ENCODE results near the gene STMN1. TPM values are rescaled to one million over a fixed set of nuclear protein-coding genes. Genes with fewer than 3 reads are reported as not detected.

The STMN1 gene
- total and polyA plus RNA-seq, 2 experiments from 2014 or later = 227 to 1,890 TPM

GRCh38 chr1:25907601-25908000 is 1.4 kb upstream of the STMN1 start:
- Histone ChIP-seq H3K36me3 (ENCODE audit: insufficient read depth) (peaks cover 14% of the 10 kb centered on the region), H3K9me2 (ENCODE audit: insufficient read depth) (no peaks in the 10 kb centered on the region), H3K27ac (ENCODE audit: low read depth) (no peak overlapping the region), H3F3A (replicated peaks; ENCODE audit: low read depth) (peaks cover 5% of the 10 kb centered on the region), H3K79me2 (replicated peaks; ENCODE audit: insufficient read depth) (peaks cover 27% of the 10 kb centered on the region), H4K20me1 (replicated peaks; ENCODE audit: insufficient read depth) (peaks cover 19% of the 10 kb centered on the region), H3K27me3 (ENCODE audit: insufficient read depth) (no peaks in the 10 kb centered on the region), H3K4me2 (peak overlapping the region; percentile 99; the same call in 1 of the 2 replicates), H3K4me3 (no peak overlapping the region), H3K4me1 (ENCODE audit: insufficient read depth) (peaks cover 22% of the 10 kb centered on the region), H2AFZ (peak overlapping the region; percentile 91)
- TF ChIP-seq, protein P1, sequence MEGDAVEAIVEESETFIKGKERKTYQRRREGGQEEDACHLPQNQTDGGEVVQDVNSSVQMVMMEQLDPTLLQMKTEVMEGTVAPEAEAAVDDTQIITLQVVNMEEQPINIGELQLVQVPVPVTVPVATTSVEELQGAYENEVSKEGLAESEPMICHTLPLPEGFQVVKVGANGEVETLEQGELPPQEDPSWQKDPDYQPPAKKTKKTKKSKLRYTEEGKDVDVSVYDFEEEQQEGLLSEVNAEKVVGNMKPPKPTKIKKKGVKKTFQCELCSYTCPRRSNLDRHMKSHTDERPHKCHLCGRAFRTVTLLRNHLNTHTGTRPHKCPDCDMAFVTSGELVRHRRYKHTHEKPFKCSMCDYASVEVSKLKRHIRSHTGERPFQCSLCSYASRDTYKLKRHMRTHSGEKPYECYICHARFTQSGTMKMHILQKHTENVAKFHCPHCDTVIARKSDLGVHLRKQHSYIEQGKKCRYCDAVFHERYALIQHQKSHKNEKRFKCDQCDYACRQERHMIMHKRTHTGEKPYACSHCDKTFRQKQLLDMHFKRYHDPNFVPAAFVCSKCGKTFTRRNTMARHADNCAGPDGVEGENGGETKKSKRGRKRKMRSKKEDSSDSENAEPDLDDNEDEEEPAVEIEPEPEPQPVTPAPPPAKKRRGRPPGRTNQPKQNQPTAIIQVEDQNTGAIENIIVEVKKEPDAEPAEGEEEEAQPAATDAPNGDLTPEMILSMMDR (conservative IDR thresholded peaks at IDR 0.05; ENCODE audit: low read depth in 2 of 2) = no peak
- TF ChIP-seq ZNF331 (CRISPR knock-in tag; IDR thresholded peaks at IDR 0.05; ENCODE audit: low read depth) (no peak), EZH2 (IDR thresholded peaks at IDR 0.05; ENCODE audit: low read depth, unreplicated experiment) (no peak), JUNB (IDR thresholded peaks at IDR 0.05; ENCODE audit: unreplicated experiment) (no peak), ZNF114 (CRISPR knock-in tag; IDR thresholded peaks at IDR 0.05) (no peak), CREB1 (CRISPR knock-in tag; IDR thresholded peaks at IDR 0.05; ENCODE audit: low read depth) (no peak), NANOG (IDR thresholded peaks at IDR 0.05; ENCODE audit: borderline replicate concordance) (no peak), POLR2AphosphoS5 (IDR thresholded peaks at IDR 0.05; ENCODE audit: low read depth) (no peak), ETS1 (IDR thresholded peaks at IDR 0.05) (no peak)
- TF ChIP-seq, protein P2, sequence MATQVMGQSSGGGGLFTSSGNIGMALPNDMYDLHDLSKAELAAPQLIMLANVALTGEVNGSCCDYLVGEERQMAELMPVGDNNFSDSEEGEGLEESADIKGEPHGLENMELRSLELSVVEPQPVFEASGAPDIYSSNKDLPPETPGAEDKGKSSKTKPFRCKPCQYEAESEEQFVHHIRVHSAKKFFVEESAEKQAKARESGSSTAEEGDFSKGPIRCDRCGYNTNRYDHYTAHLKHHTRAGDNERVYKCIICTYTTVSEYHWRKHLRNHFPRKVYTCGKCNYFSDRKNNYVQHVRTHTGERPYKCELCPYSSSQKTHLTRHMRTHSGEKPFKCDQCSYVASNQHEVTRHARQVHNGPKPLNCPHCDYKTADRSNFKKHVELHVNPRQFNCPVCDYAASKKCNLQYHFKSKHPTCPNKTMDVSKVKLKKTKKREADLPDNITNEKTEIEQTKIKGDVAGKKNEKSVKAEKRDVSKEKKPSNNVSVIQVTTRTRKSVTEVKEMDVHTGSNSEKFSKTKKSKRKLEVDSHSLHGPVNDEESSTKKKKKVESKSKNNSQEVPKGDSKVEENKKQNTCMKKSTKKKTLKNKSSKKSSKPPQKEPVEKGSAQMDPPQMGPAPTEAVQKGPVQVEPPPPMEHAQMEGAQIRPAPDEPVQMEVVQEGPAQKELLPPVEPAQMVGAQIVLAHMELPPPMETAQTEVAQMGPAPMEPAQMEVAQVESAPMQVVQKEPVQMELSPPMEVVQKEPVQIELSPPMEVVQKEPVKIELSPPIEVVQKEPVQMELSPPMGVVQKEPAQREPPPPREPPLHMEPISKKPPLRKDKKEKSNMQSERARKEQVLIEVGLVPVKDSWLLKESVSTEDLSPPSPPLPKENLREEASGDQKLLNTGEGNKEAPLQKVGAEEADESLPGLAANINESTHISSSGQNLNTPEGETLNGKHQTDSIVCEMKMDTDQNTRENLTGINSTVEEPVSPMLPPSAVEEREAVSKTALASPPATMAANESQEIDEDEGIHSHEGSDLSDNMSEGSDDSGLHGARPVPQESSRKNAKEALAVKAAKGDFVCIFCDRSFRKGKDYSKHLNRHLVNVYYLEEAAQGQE (IDR thresholded peaks at IDR 0.05; ENCODE audit: unreplicated experiment) = no peak
- no peak for ATAC-seq
- Mint-ChIP-seq H3K36me3 (ENCODE audit: low read depth) (peaks cover 26% of the 10 kb centered on the region), H3K4me3 (peak overlapping the region; percentile 95), H3K27me3 (ENCODE audit: insufficient read depth, low read depth, poor library complexity) (peaks cover 9% of the 10 kb centered on the region), H3K27ac (no peak overlapping the region; the same call in 1 of the 2 replicates), H3K9me3 (no peaks in the 10 kb centered on the region), H3K4me1 (peaks cover 24% of the 10 kb centered on the region)
- DNase-seq (ENCODE audit: low spot score) = no peak

Measured in GM23338 (cell line).